Ishikawa (cell line): ENCODE measurements around the gene FNDC8.

Experiments used
- CEBPB ChIP-seq: IDR thresholded peaks from 2 replicates; pipeline ENCODE4 v1.6.1; 2012
- CREB1 ChIP-seq: IDR thresholded peaks from 2 replicates; pipeline ENCODE4 v1.6.1; 2012; ENCODE audit warnings: low read depth
- EGR1 ChIP-seq: IDR thresholded peaks from 2 replicates; pipeline ENCODE4 v1.6.1; 2012
- EP300 ChIP-seq: IDR thresholded peaks from 2 replicates; pipeline ENCODE4 v1.6.1; 2012; ENCODE audit warnings: borderline replicate concordance
- FOXM1 ChIP-seq: IDR thresholded peaks from 2 replicates; pipeline ENCODE4 v1.6.1; 2012; ENCODE audit warnings: low read depth, borderline replicate concordance
- NFIC ChIP-seq: IDR thresholded peaks from 2 replicates; pipeline ENCODE4 v1.6.1; 2012
- RAD21 ChIP-seq: IDR thresholded peaks from 2 replicates; pipeline ENCODE4 v1.6.1; 2012; ENCODE audit warnings: low read depth
- REST ChIP-seq: IDR thresholded peaks from 2 replicates; pipeline ENCODE4 v1.6.1; 2012; ENCODE audit warnings: low read depth, mild to moderate bottlenecking
- TAF1 ChIP-seq: IDR thresholded peaks from 2 replicates; pipeline ENCODE4 v1.6.1; 2012; ENCODE audit warnings: low read depth, mild to moderate bottlenecking
- TCF12 ChIP-seq: IDR thresholded peaks from 2 replicates; pipeline ENCODE4 v1.6.1; 2012; ENCODE audit warnings: low read depth
- TEAD4 ChIP-seq: IDR thresholded peaks from 2 replicates; pipeline ENCODE4 v1.6.1; 2012
- YY1 ChIP-seq: IDR thresholded peaks from 2 replicates; pipeline ENCODE4 v1.6.1; 2012; ENCODE audit warnings: low read depth
- ZBTB7A ChIP-seq: IDR thresholded peaks from 2 replicates; pipeline ENCODE4 v1.6.1; 2012; ENCODE audit warnings: low read depth
- TF ChIP-seq, protein P1 (sequence below): IDR thresholded peaks from 2 replicates; pipeline ENCODE4 v1.6.1; 2012
- TF ChIP-seq, protein P2 (sequence below): IDR thresholded peaks from 2 replicates; pipeline ENCODE4 v1.6.1; 2012

FNDC8 gene

DNA sequence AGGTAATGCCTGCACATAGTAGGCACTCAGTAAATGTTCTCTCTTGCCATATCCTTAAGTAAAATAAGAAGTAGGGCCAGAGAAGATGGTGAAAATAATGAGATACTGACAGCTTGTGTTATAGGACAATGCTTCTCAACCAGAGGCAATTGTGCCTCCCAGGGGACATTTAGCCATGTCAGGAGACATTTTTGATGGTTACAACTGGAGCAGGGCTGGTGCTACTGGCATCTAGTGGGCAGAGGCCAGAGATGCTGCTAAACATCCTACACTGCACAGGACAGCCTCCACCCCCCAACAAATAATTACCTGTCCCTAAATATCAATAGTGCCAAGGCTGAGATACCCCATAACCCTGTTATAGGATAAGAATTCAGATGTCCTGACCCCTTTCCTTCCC is 3.4 kb upstream of the FNDC8 start:
- TF ChIP-seq CEBPB (no peak), RAD21 (peak; percentile 13; the same call in 1 of the 2 replicates), TAF1 (no peak)

DNA sequence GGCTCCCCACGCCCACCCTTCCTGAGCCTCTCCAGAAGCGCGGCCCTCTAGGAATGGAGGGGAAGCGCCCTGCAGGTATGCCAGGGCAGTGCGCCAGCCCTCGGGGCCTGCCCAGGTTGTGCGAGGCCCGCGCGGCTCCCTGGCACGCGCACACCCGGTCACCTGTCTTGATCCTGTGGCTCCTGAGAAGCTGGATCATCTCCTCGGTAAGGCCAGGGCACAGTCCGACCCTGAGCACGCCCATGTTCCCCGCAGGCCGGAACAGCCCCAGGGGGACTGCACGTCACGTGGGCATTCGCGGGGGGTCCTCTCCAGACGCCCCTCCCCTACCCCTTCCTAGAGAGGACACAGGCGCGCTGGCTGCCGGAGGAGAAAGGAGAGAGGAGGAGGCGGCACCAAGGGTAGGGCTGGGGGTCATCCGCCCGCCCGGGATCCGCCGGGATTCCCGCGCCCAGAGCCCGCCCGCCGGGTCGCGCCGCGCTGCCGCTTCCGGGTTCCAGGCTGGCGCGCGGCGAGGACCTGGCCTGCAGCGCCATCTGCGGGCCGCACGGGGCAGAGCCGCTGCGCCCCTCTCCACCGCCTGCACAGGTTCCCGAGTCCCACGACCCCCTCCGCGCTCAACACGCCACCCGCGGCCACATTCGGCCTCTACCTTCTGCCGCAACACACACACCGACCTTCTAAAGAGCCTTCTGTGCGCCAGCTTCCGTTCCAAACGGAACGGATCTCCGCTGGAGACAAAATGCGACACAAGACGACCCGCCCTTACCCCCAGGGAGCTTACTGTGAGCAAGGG is 1.8 kb upstream of the FNDC8 start, which contains the start of gene RAD51D:
RAD51D (minus strand) TSS at position 491 of the 796 bp plus-strand sequence; CDS start at position 244, 247 bp downstream.
- TF ChIP-seq TCF12 = 0 out of 2 replicates have a peak, but pooled peaks have one; percentile 27
- TF ChIP-seq, protein P1, sequence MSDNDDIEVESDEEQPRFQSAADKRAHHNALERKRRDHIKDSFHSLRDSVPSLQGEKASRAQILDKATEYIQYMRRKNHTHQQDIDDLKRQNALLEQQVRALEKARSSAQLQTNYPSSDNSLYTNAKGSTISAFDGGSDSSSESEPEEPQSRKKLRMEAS = peak; percentile 84
- TF ChIP-seq CREB1 = no peak
- peak; percentile 5; the same call in 1 of the 2 replicates for TF ChIP-seq TEAD4
- no peak for TF ChIP-seq FOXM1
- TF ChIP-seq CEBPB = no peak
- TF ChIP-seq TAF1 = peak; percentile 46; the same call in 1 of the 2 replicates
- TF ChIP-seq EGR1 = no peak; the same call in 1 of the 2 replicates
- TF ChIP-seq YY1 = peak; percentile 49; the same call in 1 of the 2 replicates
- peak; percentile 27; the same call in 1 of the 2 replicates for TF ChIP-seq EP300
- no peak for TF ChIP-seq REST
- TF ChIP-seq ZBTB7A = peak; percentile 92
- TF ChIP-seq, protein P2, sequence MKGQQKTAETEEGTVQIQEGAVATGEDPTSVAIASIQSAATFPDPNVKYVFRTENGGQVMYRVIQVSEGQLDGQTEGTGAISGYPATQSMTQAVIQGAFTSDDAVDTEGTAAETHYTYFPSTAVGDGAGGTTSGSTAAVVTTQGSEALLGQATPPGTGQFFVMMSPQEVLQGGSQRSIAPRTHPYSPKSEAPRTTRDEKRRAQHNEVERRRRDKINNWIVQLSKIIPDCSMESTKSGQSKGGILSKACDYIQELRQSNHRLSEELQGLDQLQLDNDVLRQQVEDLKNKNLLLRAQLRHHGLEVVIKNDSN = peak; percentile 96
- TF ChIP-seq NFIC = peak; percentile 58
- TF ChIP-seq RAD21 = peak; percentile 81

DNA sequence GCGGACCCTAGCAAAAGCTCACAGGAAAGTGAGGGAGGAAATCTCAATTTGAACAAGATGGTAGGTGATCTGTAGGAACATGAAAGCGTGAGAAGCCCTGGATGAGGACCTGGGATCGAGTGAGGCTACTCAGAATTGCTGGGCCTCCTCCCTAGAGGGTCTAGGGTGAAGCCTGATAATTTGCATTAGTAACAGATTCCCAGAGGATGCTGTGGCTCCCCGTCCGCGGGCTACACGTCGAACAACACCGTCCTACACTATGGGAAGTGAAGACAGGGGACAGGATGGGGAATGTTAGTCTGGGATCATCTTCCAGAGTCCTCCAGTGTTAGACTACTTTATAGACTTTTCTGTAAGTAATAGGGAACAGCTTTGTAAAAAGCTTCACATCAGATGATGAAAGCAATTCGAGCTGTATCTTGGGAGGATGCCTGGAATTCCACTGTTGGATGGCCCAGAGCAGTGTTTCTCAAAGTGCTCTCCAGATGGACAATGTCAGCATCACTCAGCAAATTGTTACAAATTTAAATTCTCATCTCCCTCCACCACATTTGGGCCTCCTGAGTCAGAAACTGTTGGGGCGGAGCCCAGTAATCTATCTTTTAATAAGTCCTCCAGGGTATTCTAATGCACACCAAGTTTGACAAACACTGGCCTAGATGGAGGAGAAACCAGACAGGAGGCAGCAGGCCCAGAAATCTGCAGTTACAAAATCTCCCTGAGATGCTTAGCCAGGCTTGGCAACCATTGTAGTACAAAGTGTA is 6.5 kb downstream of the FNDC8 start:
- TF ChIP-seq, protein P2 = no peak
- TF ChIP-seq CEBPB = no peak
- TF ChIP-seq EP300 = no peak
- no peak for TF ChIP-seq FOXM1
- no peak for TF ChIP-seq REST
- no peak for TF ChIP-seq ZBTB7A
- TF ChIP-seq, protein P1 = no peak

DNA sequence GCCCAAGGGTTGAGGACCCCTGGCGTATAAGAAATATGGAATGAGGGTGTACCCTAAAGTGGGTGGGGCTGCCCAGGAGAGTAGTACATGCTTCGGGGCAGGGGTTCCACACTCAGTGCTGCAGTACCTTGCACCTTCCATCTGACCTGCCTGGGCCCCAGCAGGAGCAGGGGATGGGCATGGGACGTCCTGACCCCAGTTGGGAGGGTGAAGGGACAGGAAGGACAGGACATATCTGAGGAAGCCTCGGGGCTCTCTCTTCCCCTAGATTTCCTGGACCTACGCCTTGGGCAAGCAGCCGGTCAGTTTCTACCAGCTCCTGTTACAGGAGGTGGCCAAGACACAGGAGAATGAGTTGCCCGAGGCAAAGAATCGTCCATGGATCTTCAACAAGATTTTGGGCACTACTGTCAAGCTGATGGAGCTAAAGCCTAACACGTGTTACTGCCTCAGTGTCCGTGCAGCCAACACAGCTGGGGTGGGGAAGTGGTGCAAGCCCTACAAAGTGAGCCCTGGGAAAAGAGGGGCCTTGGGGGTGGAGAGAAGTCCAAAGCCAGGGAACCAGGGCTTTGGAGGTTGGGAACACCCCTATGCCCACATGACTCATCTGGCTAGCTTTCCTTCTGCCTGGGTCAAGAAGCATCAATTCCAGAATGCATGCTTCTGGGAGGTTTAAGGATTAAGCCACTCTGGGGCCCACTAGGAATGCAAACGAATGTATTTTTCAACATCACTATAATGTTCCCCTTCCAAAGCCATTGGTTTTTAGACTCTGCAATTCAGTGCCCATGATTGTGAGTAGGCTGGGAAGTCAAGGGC is 7.9 kb downstream of the FNDC8 start:
- TF ChIP-seq CEBPB (no peak), YY1 (no peak), EP300 (no peak), ZBTB7A (no peak), TCF12 (no peak), FOXM1 (no peak), NFIC (no peak), REST (no peak), TEAD4 (no peak), EGR1 (no peak), CREB1 (no peak), RAD21 (no peak), TAF1 (no peak)
- TF ChIP-seq, protein P1 = no peak
- TF ChIP-seq, protein P2 = no peak
